ENCODE measurements around the gene KYAT1. TPM values are rescaled to one million over a fixed set of nuclear protein-coding genes. Genes with fewer than 3 reads are reported as not detected.
A peak's percentile ranks its signal among the peaks of the same experiment; 100 is the strongest.

KYAT1 gene
- total and polyA plus RNA-seq, 2 of the 13 experiments (the other 11 are each of a cell fraction or from before 2014, with no cell fraction given), result 9.2 to 46.5 TPM

DNA sequence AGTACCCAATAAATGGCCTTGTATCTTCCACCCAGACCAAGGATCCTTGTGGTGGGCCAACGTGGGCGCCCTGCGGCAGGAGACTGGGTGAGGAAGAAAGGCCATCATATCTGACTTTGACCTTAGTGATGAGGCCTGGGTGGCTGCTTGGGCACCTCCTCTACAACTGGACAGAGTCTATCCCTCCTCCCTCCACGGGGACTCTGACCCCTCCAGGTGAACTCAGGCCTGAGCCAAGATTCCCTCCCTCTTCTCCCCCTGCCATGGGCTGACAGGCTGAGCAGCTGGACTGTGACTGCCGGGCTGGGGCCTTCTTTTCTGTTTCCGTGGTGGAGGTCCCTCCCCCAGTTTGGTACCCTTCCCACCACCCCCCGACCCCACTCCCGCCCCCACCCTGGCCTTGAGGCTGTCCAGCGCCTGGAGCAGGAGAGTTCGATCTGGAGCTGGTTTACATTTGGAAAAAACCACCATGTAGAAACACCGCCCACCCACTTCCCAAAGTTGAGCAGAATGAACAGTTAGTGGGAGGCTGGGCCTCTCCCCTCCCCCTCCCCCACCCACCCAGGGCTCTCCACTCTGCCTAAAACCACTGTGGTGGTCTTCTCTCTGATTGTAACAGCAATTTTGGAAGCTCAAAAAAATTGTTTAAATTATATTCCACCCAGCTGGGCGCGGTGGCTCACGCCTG, 37.8 kb upstream of the KYAT1 start (continued):
- TF ChIP-seq, protein P1, sequence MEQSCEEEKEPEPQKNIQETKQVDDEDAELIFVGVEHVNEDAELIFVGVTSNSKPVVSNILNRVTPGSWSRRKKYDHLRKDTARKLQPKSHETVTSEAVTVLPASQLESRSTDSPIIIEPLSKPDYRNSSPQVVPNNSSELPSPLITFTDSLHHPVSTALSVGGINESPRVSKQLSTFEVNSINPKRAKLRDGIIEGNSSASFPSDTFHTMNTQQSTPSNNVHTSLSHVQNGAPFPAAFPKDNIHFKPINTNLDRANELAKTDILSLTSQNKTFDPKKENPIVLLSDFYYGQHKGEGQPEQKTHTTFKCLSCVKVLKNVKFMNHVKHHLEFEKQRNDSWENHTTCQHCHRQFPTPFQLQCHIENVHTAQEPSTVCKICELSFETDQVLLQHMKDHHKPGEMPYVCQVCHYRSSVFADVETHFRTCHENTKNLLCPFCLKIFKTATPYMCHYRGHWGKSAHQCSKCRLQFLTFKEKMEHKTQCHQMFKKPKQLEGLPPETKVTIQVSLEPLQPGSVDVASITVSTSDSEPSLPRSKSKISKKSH (CRISPR knock-in tag; IDR thresholded peaks at IDR 0.05; ENCODE audit: borderline replicate concordance), result no peak
- TF ChIP-seq, protein P2, sequence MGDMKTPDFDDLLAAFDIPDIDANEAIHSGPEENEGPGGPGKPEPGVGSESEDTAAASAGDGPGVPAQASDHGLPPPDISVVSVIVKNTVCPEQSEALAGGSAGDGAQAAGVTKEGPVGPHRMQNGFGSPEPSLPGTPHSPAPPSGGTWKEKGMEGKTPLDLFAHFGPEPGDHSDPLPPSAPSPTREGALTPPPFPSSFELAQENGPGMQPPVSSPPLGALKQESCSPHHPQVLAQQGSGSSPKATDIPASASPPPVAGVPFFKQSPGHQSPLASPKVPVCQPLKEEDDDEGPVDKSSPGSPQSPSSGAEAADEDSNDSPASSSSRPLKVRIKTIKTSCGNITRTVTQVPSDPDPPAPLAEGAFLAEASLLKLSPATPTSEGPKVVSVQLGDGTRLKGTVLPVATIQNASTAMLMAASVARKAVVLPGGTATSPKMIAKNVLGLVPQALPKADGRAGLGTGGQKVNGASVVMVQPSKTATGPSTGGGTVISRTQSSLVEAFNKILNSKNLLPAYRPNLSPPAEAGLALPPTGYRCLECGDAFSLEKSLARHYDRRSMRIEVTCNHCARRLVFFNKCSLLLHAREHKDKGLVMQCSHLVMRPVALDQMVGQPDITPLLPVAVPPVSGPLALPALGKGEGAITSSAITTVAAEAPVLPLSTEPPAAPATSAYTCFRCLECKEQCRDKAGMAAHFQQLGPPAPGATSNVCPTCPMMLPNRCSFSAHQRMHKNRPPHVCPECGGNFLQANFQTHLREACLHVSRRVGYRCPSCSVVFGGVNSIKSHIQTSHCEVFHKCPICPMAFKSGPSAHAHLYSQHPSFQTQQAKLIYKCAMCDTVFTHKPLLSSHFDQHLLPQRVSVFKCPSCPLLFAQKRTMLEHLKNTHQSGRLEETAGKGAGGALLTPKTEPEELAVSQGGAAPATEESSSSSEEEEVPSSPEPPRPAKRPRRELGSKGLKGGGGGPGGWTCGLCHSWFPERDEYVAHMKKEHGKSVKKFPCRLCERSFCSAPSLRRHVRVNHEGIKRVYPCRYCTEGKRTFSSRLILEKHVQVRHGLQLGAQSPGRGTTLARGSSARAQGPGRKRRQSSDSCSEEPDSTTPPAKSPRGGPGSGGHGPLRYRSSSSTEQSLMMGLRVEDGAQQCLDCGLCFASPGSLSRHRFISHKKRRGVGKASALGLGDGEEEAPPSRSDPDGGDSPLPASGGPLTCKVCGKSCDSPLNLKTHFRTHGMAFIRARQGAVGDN (CRISPR knock-in tag; IDR thresholded peaks at IDR 0.05), result peak; percentile 83
- peak; percentile 95 for TF ChIP-seq ZNF263 (CRISPR knock-in tag; IDR thresholded peaks at IDR 0.05)
- TF ChIP-seq, protein P3, sequence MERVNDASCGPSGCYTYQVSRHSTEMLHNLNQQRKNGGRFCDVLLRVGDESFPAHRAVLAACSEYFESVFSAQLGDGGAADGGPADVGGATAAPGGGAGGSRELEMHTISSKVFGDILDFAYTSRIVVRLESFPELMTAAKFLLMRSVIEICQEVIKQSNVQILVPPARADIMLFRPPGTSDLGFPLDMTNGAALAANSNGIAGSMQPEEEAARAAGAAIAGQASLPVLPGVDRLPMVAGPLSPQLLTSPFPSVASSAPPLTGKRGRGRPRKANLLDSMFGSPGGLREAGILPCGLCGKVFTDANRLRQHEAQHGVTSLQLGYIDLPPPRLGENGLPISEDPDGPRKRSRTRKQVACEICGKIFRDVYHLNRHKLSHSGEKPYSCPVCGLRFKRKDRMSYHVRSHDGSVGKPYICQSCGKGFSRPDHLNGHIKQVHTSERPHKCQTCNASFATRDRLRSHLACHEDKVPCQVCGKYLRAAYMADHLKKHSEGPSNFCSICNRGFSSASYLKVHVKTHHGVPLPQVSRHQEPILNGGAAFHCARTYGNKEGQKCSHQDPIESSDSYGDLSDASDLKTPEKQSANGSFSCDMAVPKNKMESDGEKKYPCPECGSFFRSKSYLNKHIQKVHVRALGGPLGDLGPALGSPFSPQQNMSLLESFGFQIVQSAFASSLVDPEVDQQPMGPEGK (CRISPR knock-in tag; IDR thresholded peaks at IDR 0.05), result peak; percentile 89
- TF ChIP-seq SAP130 (CRISPR knock-in tag; IDR thresholded peaks at IDR 0.05; ENCODE audit: low read depth), result peak; percentile 63
- no peak for TF ChIP-seq SRSF9 (IDR thresholded peaks at IDR 0.05; ENCODE audit: borderline replicate concordance, insufficient read depth, low read depth, low read length, poor library complexity, severe bottlenecking)
- TF ChIP-seq, protein P4, sequence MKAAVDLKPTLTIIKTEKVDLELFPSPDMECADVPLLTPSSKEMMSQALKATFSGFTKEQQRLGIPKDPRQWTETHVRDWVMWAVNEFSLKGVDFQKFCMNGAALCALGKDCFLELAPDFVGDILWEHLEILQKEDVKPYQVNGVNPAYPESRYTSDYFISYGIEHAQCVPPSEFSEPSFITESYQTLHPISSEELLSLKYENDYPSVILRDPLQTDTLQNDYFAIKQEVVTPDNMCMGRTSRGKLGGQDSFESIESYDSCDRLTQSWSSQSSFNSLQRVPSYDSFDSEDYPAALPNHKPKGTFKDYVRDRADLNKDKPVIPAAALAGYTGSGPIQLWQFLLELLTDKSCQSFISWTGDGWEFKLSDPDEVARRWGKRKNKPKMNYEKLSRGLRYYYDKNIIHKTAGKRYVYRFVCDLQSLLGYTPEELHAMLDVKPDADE (CRISPR knock-in tag; IDR thresholded peaks at IDR 0.05), result no peak
- TF ChIP-seq KDM2A (CRISPR knock-in tag; IDR thresholded peaks at IDR 0.05; ENCODE audit: borderline replicate concordance, low read depth), result peak; percentile 32; the same call in 1 of the 2 replicates
- TF ChIP-seq ZNF772 (CRISPR knock-in tag; IDR thresholded peaks at IDR 0.05), result no peak
- TF ChIP-seq EP300 (IDR thresholded peaks at IDR 0.05; ENCODE audit: low read depth in 2 of 2, low read length in 2 of 2), result peak in 1 of 2 experiments; percentile 33; a peak in 1 of 4 replicates
- TF ChIP-seq EP300 (CRISPR knock-in tag; IDR thresholded peaks at IDR 0.05; ENCODE audit: borderline replicate concordance), result no peak
- 0 out of 2 replicates have a peak, but pooled peaks have one; percentile 48 for TF ChIP-seq NR2F6 (IDR thresholded peaks at IDR 0.05)
- TF ChIP-seq NR2F6 (CRISPR knock-in tag; IDR thresholded peaks at IDR 0.05), result peak; percentile 78
- peak; percentile 55 for TF ChIP-seq RARA (CRISPR knock-in tag; IDR thresholded peaks at IDR 0.05)
- no peak for TF ChIP-seq BHLHE40 (IDR thresholded peaks at IDR 0.05; ENCODE audit: low read length)
- no peak for TF ChIP-seq ZZZ3 (CRISPR knock-in tag; IDR thresholded peaks at IDR 0.05; ENCODE audit: borderline replicate concordance)
- TF ChIP-seq, protein P5, sequence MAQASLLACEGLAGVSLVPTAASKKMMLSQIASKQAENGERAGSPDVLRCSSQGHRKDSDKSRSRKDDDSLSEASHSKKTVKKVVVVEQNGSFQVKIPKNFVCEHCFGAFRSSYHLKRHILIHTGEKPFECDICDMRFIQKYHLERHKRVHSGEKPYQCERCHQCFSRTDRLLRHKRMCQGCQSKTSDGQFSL (CRISPR knock-in tag; IDR thresholded peaks at IDR 0.05), result no peak
- no peak for TF ChIP-seq NCOR1 (IDR thresholded peaks at IDR 0.05; ENCODE audit: borderline replicate concordance, low read length)
- peak; percentile 33; the same call in 1 of the 2 replicates for TF ChIP-seq RXRA (CRISPR knock-in tag; IDR thresholded peaks at IDR 0.05)
- no peak for TF ChIP-seq RFX1 (IDR thresholded peaks at IDR 0.05)
- no peak for TF ChIP-seq ZNF180 (CRISPR knock-in tag; IDR thresholded peaks at IDR 0.05; ENCODE audit: borderline replicate concordance, low read depth)
